Measurements from ENCODE around the gene NFIB. TPM values are rescaled to one million over a fixed set of nuclear protein-coding genes. Genes with fewer than 3 reads are reported as not detected.

The NFIB gene
- total RNA-seq, 1 donor from 2014 or later = 76.4 TPM

DNA sequence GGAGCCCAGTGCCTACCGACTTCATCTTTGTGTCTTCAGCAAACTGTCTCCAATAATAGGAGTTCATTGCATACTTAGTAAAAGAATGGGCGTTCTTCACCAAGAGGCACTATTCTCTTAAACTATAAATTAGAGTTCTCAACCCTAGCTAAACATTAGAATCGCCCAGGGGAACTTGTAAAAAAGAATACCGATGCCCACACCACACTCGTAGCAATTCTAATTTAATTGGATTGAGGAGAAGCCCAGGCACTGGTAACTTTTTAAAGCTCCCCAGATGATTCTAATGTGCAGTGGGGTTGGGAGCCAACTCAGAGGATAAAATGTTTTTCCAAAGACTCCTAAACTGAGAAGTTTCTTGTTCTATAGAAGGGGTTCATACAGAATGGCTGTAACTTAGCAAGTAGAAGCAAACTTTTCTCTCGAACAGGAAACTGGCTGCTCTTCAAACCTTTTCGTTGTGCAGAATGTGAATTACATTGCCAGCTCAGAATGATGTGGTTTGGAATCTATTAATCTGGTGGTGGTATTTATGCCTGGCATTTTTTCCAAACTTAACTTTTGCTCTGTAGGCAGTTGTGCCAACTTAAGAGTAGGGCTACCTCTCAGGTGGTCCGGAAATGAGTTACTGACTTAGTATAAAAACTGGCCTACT lies 26.4 kb upstream of the NFIB start:
- Mint-ChIP-seq H3K9me3 (no peaks in the 10 kb centered on the region), H3K36me3 (no peaks in the 10 kb centered on the region), H3K27me3 (peaks cover 10% of the 10 kb centered on the region), H3K27ac (no peak overlapping the region), H3K4me3 (no peak overlapping the region), H3K4me1 (ENCODE audit: unreplicated experiment) (peaks cover 3% of the 10 kb centered on the region)
- TF ChIP-seq, protein P1, sequence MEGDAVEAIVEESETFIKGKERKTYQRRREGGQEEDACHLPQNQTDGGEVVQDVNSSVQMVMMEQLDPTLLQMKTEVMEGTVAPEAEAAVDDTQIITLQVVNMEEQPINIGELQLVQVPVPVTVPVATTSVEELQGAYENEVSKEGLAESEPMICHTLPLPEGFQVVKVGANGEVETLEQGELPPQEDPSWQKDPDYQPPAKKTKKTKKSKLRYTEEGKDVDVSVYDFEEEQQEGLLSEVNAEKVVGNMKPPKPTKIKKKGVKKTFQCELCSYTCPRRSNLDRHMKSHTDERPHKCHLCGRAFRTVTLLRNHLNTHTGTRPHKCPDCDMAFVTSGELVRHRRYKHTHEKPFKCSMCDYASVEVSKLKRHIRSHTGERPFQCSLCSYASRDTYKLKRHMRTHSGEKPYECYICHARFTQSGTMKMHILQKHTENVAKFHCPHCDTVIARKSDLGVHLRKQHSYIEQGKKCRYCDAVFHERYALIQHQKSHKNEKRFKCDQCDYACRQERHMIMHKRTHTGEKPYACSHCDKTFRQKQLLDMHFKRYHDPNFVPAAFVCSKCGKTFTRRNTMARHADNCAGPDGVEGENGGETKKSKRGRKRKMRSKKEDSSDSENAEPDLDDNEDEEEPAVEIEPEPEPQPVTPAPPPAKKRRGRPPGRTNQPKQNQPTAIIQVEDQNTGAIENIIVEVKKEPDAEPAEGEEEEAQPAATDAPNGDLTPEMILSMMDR (conservative IDR thresholded peaks at IDR 0.05) = no peak
- no peak for DNase-seq (ENCODE audit: extremely low spot score, unreplicated experiment)

DNA sequence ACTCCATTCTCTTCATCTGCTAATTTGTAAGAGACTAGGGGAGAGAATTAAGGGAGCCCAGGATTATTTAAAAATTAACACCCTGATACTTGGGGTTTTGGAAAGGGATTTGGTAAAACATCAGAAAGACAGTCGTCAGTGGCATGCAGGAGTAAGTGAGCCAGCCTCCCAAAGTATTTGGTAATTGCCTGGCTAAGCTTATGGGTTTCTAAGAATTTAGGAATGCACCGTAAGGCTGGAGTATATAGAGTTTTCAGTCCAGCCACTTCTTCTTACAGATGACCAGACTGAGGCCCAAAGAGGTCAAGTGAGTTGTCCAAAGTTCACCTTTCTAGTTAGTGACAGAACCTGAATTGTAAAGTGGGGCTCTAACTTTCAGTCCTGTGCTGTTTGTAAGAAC lies 25.8 kb upstream of the NFIB start:
- no peak for DNase-seq (ENCODE audit: extremely low spot score, unreplicated experiment)
- Mint-ChIP-seq H3K9me3 (no peaks in the 10 kb centered on the region), H3K27me3 (peaks cover 10% of the 10 kb centered on the region), H3K4me3 (no peak overlapping the region), H3K36me3 (no peaks in the 10 kb centered on the region), H3K27ac (no peak overlapping the region), H3K4me1 (ENCODE audit: unreplicated experiment) (no peaks in the 10 kb centered on the region)
- TF ChIP-seq, protein P1 (conservative IDR thresholded peaks at IDR 0.05) = no peak

DNA sequence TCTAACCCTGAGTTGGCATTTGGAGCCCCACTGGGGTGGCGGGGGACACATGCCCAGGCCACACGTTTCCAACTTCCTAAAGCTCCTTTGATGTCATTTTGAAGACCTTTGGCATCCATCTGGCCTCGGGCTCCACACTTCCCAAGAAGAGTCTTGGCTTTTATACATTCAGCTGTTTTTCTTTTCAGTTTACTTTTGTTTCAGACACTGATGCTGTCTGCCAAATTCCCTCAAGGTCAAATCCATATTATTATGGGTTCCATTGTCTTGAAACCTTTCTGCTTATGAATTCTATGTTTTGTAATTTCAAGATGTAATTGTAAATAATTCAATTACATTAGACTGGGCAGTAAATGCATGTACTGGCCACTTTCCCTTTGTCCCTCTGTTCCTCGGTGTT lies 23.7 kb upstream of the NFIB start:
- no peak overlapping the region for H3K27ac Mint-ChIP-seq
- H3K9me3 Mint-ChIP-seq = no peaks in the 10 kb centered on the region
- H3K27me3 Mint-ChIP-seq = peaks cover 10% of the 10 kb centered on the region
- TF ChIP-seq, protein P1 (conservative IDR thresholded peaks at IDR 0.05) = no peak
- DNase-seq (ENCODE audit: extremely low spot score, unreplicated experiment) = no peak
- H3K4me3 Mint-ChIP-seq = no peak overlapping the region
- H3K36me3 Mint-ChIP-seq = no peaks in the 10 kb centered on the region
- no peaks in the 10 kb centered on the region for H3K4me1 Mint-ChIP-seq (ENCODE audit: unreplicated experiment)

DNA sequence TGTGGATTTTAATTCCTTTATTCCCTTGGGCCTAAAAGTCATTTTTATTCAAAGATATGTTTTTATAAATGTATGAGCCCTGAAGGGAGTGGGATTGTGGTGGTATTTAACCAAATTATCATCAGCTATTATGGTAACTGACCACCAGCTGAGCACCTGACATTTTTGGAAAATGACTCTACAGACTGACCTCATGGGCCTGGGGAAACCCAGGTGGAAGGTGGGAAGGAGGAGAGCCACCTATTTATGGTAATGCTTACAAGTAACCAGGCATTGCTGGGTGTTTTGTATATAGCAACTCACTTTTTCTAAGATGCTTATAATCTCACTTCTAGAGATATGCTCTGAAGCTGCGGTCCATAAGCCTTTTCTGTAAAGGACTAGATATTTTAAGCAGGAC lies 22.3 kb upstream of the NFIB start:
- H3K27me3 Mint-ChIP-seq = peaks cover 10% of the 10 kb centered on the region
- no peaks in the 10 kb centered on the region for H3K36me3 Mint-ChIP-seq
- H3K4me1 Mint-ChIP-seq (ENCODE audit: unreplicated experiment) = no peaks in the 10 kb centered on the region
- TF ChIP-seq, protein P1 (conservative IDR thresholded peaks at IDR 0.05) = no peak
- DNase-seq (ENCODE audit: extremely low spot score, unreplicated experiment) = no peak
- no peak overlapping the region for H3K4me3 Mint-ChIP-seq
- no peaks in the 10 kb centered on the region for H3K9me3 Mint-ChIP-seq
- no peak overlapping the region for H3K27ac Mint-ChIP-seq

DNA sequence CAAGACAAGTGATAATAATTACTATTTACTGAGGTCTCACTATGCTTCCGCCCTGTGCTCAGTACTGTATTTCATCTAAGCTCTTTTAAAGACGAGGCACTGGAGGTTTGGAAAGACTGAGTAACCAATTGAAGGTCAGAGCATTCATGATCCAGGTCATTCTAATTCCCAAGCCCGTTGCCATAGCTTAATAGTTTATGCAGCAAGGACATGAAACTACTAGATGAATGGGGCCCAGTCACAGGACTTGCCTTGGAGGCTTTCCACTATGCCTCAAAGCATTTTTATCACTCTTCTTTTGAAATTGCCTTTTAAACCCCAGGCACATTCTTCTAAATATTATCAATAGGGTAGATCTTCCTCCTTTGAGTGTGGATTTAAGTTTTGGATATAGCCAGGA lies 17.2 kb upstream of the NFIB start:
- H3K9me3 Mint-ChIP-seq = no peaks in the 10 kb centered on the region
- DNase-seq (ENCODE audit: extremely low spot score, unreplicated experiment) = no peak
- no peaks in the 10 kb centered on the region for H3K36me3 Mint-ChIP-seq
- H3K27me3 Mint-ChIP-seq = no peaks in the 10 kb centered on the region
- TF ChIP-seq, protein P1 (conservative IDR thresholded peaks at IDR 0.05) = no peak
- H3K4me3 Mint-ChIP-seq = no peak overlapping the region
- H3K4me1 Mint-ChIP-seq (ENCODE audit: unreplicated experiment) = no peaks in the 10 kb centered on the region
- H3K27ac Mint-ChIP-seq = no peak overlapping the region

DNA sequence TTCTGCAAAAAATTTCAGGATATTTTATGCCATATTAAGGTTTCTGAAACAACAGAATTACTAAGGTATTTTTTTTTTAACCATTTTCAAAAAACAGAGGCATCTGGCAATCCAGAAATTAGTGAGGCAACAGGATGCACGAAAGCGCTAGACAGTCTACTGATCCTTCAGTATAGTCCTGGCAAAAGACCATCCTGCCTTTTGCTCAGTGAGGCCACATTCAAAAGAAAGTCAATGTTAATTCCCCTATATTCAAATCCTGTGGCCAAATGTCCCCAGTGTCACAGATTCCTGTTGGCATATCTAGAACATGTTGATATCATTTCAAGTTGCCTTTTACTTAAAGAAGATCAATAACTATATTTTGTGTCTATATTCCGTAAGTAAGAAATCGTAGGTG lies 13.1 kb upstream of the NFIB start:
- TF ChIP-seq, protein P1 (conservative IDR thresholded peaks at IDR 0.05) = no peak
- DNase-seq (ENCODE audit: extremely low spot score, unreplicated experiment) = no peak
- peaks cover 2% of the 10 kb centered on the region for H3K27me3 Mint-ChIP-seq
- no peak overlapping the region for H3K27ac Mint-ChIP-seq
- H3K4me1 Mint-ChIP-seq (ENCODE audit: unreplicated experiment) = peaks cover 8% of the 10 kb centered on the region
- H3K4me3 Mint-ChIP-seq = no peak overlapping the region
- H3K9me3 Mint-ChIP-seq = no peaks in the 10 kb centered on the region
- no peaks in the 10 kb centered on the region for H3K36me3 Mint-ChIP-seq
